Upper lobe of right lung (tissue), 1 donor: ENCODE results near the gene CSF1R. TPM values are rescaled to one million over a fixed set of nuclear protein-coding genes. Genes with fewer than 3 reads are reported as not detected.

Source experiments
- ATAC-seq: fragments of 200-7000 bp; cut with Tn5 transposase; one replicate; pipeline ENCODE4 v1.9.1; 2020; ENCODE audit warnings: mild to moderate bottlenecking, moderate library complexity
- DNase-seq: peaks from one replicate; pipeline ENCODE4 v3.0.0-alpha.2; 2020
- H3K27ac ChIP-seq: fragments of 200-600 bp; one replicate; pipeline ENCODE4 v1.8.0; 2022
- H3K27me3 ChIP-seq: fragments of 200-600 bp; one replicate; pipeline ENCODE4 v1.8.0; 2022; ENCODE audit warnings: mild to moderate bottlenecking
- H3K36me3 ChIP-seq: fragments of 200-600 bp; one replicate; pipeline ENCODE4 v1.8.0; 2022
- H3K4me1 ChIP-seq: fragments of 200-600 bp; one replicate; pipeline ENCODE4 v1.8.0; 2022
- H3K4me3 ChIP-seq: fragments of 200-600 bp; one replicate; pipeline ENCODE4 v1.8.0; 2022; ENCODE audit warnings: mild to moderate bottlenecking
- H3K9me3 ChIP-seq: fragments of 200-600 bp; one replicate; pipeline ENCODE4 v1.8.0; 2022
- intact Hi-C: fragments of 100-400 bp; cut with DNase I; formaldehyde crosslinking; loops from one replicate; pipeline ENCODE4 v1.11.0; 2022
- total RNA-seq: library from RNA; stranded (reverse); fragmentation: NEBNext Ultra II Directional; extraction: Animal tissue kit (Norgen Biotek cat#: 25700); gene quantifications from one replicate; pipeline ENCODE4 v1.2.1, GENCODE V29; 2021
- TF ChIP-seq, protein P1 (sequence below): fragments of 200-600 bp; IDR thresholded peaks from one replicate; pipeline ENCODE4 v1.8.0; 2022; ENCODE audit warnings: antibody characterized with exemption
- donor health status: DM: no; HTN: yes; CAD: no; lungs with severe emphysema.

Gene CSF1R
- total RNA-seq, 1 donor from 2014 or later: 48.7 TPM

DNA sequence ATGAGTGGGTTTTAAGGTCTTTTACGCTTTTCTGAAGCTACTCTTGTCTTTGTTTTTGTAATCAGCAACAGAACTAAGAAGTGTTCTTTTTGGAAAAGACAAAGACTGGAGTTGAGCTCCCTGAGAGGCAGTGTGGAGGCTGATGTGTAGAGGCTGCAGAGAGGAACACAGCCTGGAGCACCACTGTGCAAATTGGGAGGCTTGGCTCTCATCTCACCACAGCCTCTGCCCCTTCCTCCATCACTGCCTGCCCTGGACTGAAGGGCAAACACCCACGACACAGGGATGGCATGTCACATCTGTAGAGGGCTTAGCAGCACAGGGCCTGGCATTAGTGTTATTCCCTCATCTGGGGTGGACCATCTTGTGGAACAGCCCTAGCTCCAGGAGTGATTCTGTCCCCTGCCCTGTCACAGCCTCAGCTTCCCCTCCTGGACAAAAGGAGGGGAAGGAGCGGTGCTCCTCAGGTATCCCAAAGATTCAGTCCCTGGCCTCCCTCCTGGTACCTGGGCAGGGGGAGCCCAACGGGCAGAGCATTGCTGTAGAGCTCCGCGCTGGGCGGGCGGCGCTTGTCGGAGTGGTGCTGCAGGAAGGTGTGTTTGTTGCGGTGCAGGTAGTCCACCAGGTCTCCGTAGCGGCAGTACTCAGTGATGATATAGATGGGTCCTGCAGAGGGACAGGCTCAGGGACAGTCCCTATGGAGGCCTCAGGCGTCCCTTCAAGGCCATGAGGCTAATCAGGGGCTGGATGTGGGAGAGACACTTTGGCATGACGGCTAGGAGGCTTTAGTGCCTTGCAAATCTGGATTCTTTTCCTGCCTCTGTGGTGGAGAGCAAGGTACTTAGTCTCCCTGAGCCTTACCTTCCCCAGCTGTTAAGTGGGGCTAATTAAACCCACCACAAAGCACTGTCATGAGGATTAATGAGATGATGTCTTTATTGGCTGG, 36.5 kb upstream of the CSF1R start:
- TF ChIP-seq, protein P1, sequence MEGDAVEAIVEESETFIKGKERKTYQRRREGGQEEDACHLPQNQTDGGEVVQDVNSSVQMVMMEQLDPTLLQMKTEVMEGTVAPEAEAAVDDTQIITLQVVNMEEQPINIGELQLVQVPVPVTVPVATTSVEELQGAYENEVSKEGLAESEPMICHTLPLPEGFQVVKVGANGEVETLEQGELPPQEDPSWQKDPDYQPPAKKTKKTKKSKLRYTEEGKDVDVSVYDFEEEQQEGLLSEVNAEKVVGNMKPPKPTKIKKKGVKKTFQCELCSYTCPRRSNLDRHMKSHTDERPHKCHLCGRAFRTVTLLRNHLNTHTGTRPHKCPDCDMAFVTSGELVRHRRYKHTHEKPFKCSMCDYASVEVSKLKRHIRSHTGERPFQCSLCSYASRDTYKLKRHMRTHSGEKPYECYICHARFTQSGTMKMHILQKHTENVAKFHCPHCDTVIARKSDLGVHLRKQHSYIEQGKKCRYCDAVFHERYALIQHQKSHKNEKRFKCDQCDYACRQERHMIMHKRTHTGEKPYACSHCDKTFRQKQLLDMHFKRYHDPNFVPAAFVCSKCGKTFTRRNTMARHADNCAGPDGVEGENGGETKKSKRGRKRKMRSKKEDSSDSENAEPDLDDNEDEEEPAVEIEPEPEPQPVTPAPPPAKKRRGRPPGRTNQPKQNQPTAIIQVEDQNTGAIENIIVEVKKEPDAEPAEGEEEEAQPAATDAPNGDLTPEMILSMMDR: no peak
- H3K36me3 ChIP-seq: peaks cover 51% of the 10 kb centered on the region
- no peak overlapping the region for H3K27ac ChIP-seq
- H3K9me3 ChIP-seq: no peaks in the 10 kb centered on the region
- DNase-seq: peak; percentile 61
- H3K27me3 ChIP-seq: no peaks in the 10 kb centered on the region
- no peak for ATAC-seq
- intact Hi-C loops: no loop called here
- no peak overlapping the region for H3K4me3 ChIP-seq
- peaks cover 6% of the 10 kb centered on the region for H3K4me1 ChIP-seq

DNA sequence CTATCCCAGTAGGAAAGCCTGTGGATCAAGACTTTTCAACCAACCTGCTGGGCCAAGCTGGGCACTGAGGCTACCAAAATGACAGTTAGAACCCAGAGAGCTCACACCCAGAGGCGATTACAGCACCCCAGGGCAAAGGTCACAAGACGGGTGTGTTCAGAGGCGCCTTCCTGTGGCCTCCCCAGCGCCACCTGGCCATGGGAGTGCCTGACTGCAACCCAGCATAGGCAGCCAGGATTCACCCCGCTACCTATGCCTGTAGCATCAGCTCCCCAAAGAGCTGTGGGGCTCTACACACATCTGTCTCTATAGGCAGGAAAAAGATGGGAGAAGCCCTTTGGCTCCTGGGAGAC, 35.8 kb upstream of the CSF1R start:
- Histone ChIP-seq H3K9me3 (no peaks in the 10 kb centered on the region), H3K4me3 (no peak overlapping the region), H3K27me3 (no peaks in the 10 kb centered on the region), H3K4me1 (peaks cover 6% of the 10 kb centered on the region), H3K36me3 (peaks cover 52% of the 10 kb centered on the region), H3K27ac (no peak overlapping the region)
- TF ChIP-seq, protein P1: peak; percentile 26
- intact Hi-C loops: no loop called here
- peak; percentile 77 for DNase-seq
- ATAC-seq: peak; percentile 69

DNA sequence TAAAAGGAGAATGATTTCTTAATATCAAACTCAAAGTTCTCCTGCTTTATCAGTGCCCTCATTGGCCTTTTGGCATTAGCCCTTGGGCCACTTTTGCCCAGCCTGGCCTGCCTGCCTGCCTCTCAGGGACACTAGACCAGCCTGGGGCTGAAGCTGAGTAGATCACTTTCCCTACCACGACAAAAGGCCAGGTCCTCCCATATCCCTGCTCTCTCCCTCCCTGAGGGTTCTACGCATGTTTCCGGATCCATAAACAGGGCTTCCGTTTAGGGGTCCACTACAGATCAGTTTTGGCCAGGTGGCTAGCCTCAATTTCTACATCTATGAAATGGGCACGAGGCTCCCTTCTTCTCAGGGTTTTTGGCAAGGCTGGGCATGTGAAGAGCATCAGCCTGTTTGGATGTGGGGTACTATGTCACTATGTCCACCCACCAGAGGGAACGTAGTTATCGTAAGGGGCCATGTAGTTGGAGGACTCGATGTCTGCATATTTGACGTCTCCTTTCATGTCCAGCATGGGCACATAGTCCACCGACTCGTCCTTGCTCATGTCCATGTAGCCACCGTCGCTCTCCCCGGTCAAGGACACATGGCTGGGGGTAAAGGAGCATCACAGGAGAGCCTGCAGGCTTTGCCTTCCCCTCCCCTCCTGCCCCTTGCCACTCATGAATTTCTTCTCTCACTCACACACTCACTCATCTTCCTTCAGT, 35.2 kb upstream of the CSF1R start:
- peaks cover 6% of the 10 kb centered on the region for H3K4me1 ChIP-seq
- intact Hi-C loops: no loop called here
- no peaks in the 10 kb centered on the region for H3K9me3 ChIP-seq
- H3K36me3 ChIP-seq: peaks cover 52% of the 10 kb centered on the region
- H3K27ac ChIP-seq: no peak overlapping the region
- TF ChIP-seq, protein P1: no peak
- ATAC-seq (no peak), DNase-seq (peak; percentile 57)
- H3K4me3 ChIP-seq: no peak overlapping the region
- H3K27me3 ChIP-seq: no peaks in the 10 kb centered on the region

DNA sequence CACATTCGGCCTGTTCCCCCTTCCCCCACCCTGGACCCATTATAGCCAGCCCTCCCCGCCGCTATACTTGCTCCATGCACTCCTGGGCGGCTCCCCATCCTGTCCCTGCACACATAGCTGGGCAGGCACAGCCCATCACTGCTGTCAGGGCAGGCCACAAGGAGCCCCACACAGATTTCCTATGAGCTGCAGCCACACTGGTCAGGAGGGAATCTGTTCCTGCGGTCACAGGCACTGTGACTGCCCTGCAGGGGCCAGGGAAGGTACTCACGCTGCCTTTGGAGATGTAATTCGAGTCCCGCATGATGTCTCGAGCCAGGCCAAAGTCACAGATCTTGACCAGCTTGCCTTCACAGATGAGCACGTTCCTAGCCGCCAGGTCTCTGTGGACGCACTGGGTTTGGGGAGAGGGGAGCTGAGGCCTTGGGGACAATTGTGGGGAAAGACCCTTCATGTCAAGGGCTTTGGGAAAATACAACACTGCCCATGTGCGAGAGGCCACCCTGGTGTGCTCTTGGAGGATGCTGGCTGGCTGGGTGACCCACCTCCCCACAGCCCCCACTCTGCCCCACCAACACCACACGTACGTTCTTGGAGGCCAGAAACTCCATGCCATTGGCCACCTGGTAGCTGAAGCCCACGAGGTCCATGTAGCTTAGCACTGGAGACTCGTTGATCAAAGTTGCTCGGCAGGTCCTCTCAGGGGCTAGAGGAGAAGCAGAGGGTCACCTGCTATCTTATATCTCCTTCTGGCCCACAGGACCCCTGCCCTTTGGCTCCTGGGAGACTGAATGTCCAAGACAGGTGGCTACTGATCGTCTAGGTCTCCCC, 34.5 kb upstream of the CSF1R start:
- H3K4me3 ChIP-seq: no peak overlapping the region
- no peak overlapping the region for H3K27ac ChIP-seq
- intact Hi-C loops: no loop called here
- peaks cover 6% of the 10 kb centered on the region for H3K4me1 ChIP-seq
- H3K9me3 ChIP-seq: no peaks in the 10 kb centered on the region
- TF ChIP-seq, protein P1: no peak
- no peaks in the 10 kb centered on the region for H3K27me3 ChIP-seq
- no peak for ATAC-seq
- peak; percentile 51 for DNase-seq
- peaks cover 53% of the 10 kb centered on the region for H3K36me3 ChIP-seq

DNA sequence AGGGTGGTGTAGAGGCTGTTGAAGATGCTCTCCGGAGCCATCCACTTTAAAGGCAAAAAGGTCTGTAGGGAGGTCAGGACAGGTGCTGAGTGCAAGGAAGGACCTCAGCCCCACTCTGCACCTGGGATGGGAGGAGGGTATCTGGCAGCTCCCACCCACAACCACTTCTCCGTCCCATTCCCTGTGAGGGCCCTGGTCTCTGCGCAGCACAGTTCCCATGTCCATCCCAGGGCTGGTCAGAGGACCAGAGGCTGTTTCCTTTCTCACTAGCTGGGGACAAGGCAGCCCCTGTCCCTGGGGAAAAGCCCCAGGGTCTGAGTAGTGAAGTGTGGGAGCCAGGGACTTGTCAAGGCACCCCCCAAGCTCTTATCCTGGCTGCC, 33.7 kb upstream of the CSF1R start:
- intact Hi-C loops: no loop called here
- Histone ChIP-seq H3K27ac (no peak overlapping the region), H3K4me3 (no peak overlapping the region), H3K9me3 (no peaks in the 10 kb centered on the region), H3K4me1 (peaks cover 6% of the 10 kb centered on the region), H3K36me3 (peaks cover 53% of the 10 kb centered on the region), H3K27me3 (no peaks in the 10 kb centered on the region)
- ATAC-seq (no peak), DNase-seq (no peak)
- TF ChIP-seq, protein P1: no peak
